ACC112 (cell line): ENCODE measurements around the gene LRFN3.
A peak's percentile ranks its signal among the peaks of the same experiment; 100 is the strongest.

ENCODE experiments used
- H2AFZ ChIP-seq: fragments of 200-600 bp; sonication (generic); one replicate; pipeline ENCODE4 v1.6.0; 2017; ENCODE audit warnings: antibody characterized with exemption, low read length; ENCODE audit not compliant: unreplicated experiment
- H3K27ac ChIP-seq: fragments of 200-600 bp; sonication (generic); 2 replicates; pipeline ENCODE4 v1.5.1; 2014; ENCODE audit warnings: low read depth, mild to moderate bottlenecking, antibody characterized with exemption, low read length, moderate library complexity
- H3K27me3 ChIP-seq: fragments of 200-600 bp; sonication (generic); 2 replicates; pipeline ENCODE4 v1.6.1; 2014; ENCODE audit warnings: mild to moderate bottlenecking, antibody characterized with exemption, low read length, moderate library complexity, mixed read lengths; ENCODE audit not compliant: insufficient read depth
- H3K36me3 ChIP-seq: fragments of 200-600 bp; sonication (generic); 2 replicates; pipeline ENCODE4 v1.6.1; 2016; ENCODE audit warnings: mild to moderate bottlenecking, antibody characterized with exemption, low read length, moderate library complexity, mixed read lengths; ENCODE audit not compliant: insufficient read depth
- H3K4me1 ChIP-seq: fragments of 200-600 bp; sonication (generic); one replicate; pipeline ENCODE4 v1.6.1; 2016; ENCODE audit warnings: low read length, mixed read lengths; ENCODE audit not compliant: insufficient read depth, unreplicated experiment, control insufficient read depth
- H3K4me3 ChIP-seq: fragments of 200-600 bp; sonication (generic); 2 replicates; pipeline ENCODE4 v1.5.1; 2014; ENCODE audit warnings: mild to moderate bottlenecking, low read depth, low read length
- H3K79me2 ChIP-seq: fragments of 200-600 bp; sonication (generic); one replicate; pipeline ENCODE4 v1.6.0; 2016; ENCODE audit warnings: low read length; ENCODE audit not compliant: control insufficient read depth, unreplicated experiment, insufficient read depth

Gene LRFN3

GRCh38 chr19:35925501-35925900 is 10.7 kb upstream of the LRFN3 start:
- H3K4me1 ChIP-seq, result no peaks in the 10 kb centered on the region
- no peaks in the 10 kb centered on the region for H3K36me3 ChIP-seq
- peaks cover 20% of the 10 kb centered on the region for H3K27me3 ChIP-seq

GRCh38 chr19:35928507-35928906 is 7.7 kb upstream of the LRFN3 start:
- H3K4me3 ChIP-seq, result no peak overlapping the region
- H3K4me1 ChIP-seq, result no peaks in the 10 kb centered on the region
- no peak overlapping the region for H2AFZ ChIP-seq
- no peaks in the 10 kb centered on the region for H3K36me3 ChIP-seq
- peaks cover 18% of the 10 kb centered on the region for H3K27me3 ChIP-seq
- no peak overlapping the region for H3K27ac ChIP-seq
- H3K79me2 ChIP-seq, result no peaks in the 10 kb centered on the region

More at GRCh38 chr19:35925501-35925900, 10.7 kb upstream of the LRFN3 start:
- H3K79me2 ChIP-seq, result no peaks in the 10 kb centered on the region
- no peak overlapping the region for H2AFZ ChIP-seq
- no peak overlapping the region for H3K4me3 ChIP-seq
- no peak overlapping the region for H3K27ac ChIP-seq

- no peaks in the 10 kb centered on the region for H3K36me3 ChIP-seq
- H3K4me1 ChIP-seq, result no peaks in the 10 kb centered on the region
- peaks cover 12% of the 10 kb centered on the region for H3K27me3 ChIP-seq
- no peak overlapping the region for H2AFZ ChIP-seq
- H3K27ac ChIP-seq, result no peak overlapping the region
- H3K79me2 ChIP-seq, result no peaks in the 10 kb centered on the region
- no peak overlapping the region for H3K4me3 ChIP-seq
Observed at GRCh38 chr19:35929876-35930275, 6.3 kb upstream of the LRFN3 start.

- H2AFZ ChIP-seq, result peak overlapping the region; percentile 53
- H3K4me1 ChIP-seq, result no peaks in the 10 kb centered on the region
- H3K27ac ChIP-seq, result no peak overlapping the region
- H3K4me3 ChIP-seq, result peak overlapping the region; percentile 61
- H3K27me3 ChIP-seq, result no peaks in the 10 kb centered on the region
- no peaks in the 10 kb centered on the region for H3K79me2 ChIP-seq
- H3K36me3 ChIP-seq, result no peaks in the 10 kb centered on the region
Observed at GRCh38 chr19:35931161-35931873, 4.9 kb upstream of the LRFN3 start.

GRCh38 chr19:35931874-35932202 is 4.3 kb upstream of the LRFN3 start:
- Histone ChIP-seq H3K79me2 (no peaks in the 10 kb centered on the region), H3K4me3 (no peak overlapping the region), H3K36me3 (no peaks in the 10 kb centered on the region), H3K27ac (no peak overlapping the region), H3K4me1 (no peaks in the 10 kb centered on the region), H3K27me3 (no peaks in the 10 kb centered on the region), H2AFZ (no peak overlapping the region)

GRCh38 chr19:35932291-35932936 is 3.8 kb upstream of the LRFN3 start:
- Histone ChIP-seq H3K79me2 (no peaks in the 10 kb centered on the region), H3K27ac (no peak overlapping the region), H3K36me3 (no peaks in the 10 kb centered on the region), H3K4me1 (no peaks in the 10 kb centered on the region), H3K27me3 (no peaks in the 10 kb centered on the region), H3K4me3 (no peak overlapping the region), H2AFZ (no peak overlapping the region)

- no peaks in the 10 kb centered on the region for H3K36me3 ChIP-seq
- H2AFZ ChIP-seq, result no peak overlapping the region
- H3K4me1 ChIP-seq, result no peaks in the 10 kb centered on the region
- no peak overlapping the region for H3K27ac ChIP-seq
- H3K79me2 ChIP-seq, result no peaks in the 10 kb centered on the region
- H3K27me3 ChIP-seq, result no peaks in the 10 kb centered on the region
- peak overlapping the region; percentile 77 for H3K4me3 ChIP-seq
Observed at GRCh38 chr19:35936738-35937268, 629 bp downstream of the LRFN3 start.

GRCh38 chr19:35937345-35938281 is 1.4 kb downstream of the LRFN3 start:
- Histone ChIP-seq H3K27me3 (no peaks in the 10 kb centered on the region), H3K4me1 (no peaks in the 10 kb centered on the region), H3K79me2 (no peaks in the 10 kb centered on the region), H3K36me3 (no peaks in the 10 kb centered on the region), H3K4me3 (peak overlapping the region; percentile 77), H2AFZ (no peak overlapping the region), H3K27ac (no peak overlapping the region)

GRCh38 chr19:35938282-35939224 is 2.4 kb downstream of the LRFN3 start:
- no peaks in the 10 kb centered on the region for H3K27me3 ChIP-seq
- H3K79me2 ChIP-seq, result no peaks in the 10 kb centered on the region
- no peak overlapping the region for H3K27ac ChIP-seq
- no peaks in the 10 kb centered on the region for H3K4me1 ChIP-seq
- no peak overlapping the region for H2AFZ ChIP-seq
- no peaks in the 10 kb centered on the region for H3K36me3 ChIP-seq
- 0 out of 2 replicates have a peak overlapping the region, but pooled peaks have one; percentile 77 for H3K4me3 ChIP-seq
